HCT116 (cell line): ENCODE data around the gene TANGO6. TPM values are rescaled to one million over a fixed set of nuclear protein-coding genes. Genes with fewer than 3 reads are reported as not detected.
A peak's percentile ranks its signal among the peaks of the same experiment; 100 is the strongest.

ENCODE experiments used
- ATAC-seq: fragments of 200-7000 bp; cut with Tn5 transposase; 2 replicates; pipeline ENCODE4 v1.9.1; 2020; ENCODE audit warnings: mild to moderate bottlenecking, moderate library complexity
- BruUV-seq: library from RNA; stranded (reverse); fragments of 400-500 nt; replicated peaks from 2 replicates; lab custom pipeline; 2021; lab: Mats Ljungman, UMichigan
- CTCF ChIA-PET: fragments of 300-600 bp; sonication (Branson Sonifier 250); formaldehyde crosslinking; loops from one replicate; lab custom pipeline; 2021; ENCODE audit warnings: antibody characterized with exemption; lab: Charles Lee
- POLR2A ChIA-PET: fragments of 300-600, 350-600 bp; sonication (Branson Sonifier 250); formaldehyde crosslinking; loops from one replicate; lab custom pipeline; 2021; ENCODE audit warnings: antibody characterized with exemption; lab: Charles Lee
- RAD21 ChIA-PET, 2 experiments: fragments of 300-600 bp; sonication (Branson Sonifier 250); formaldehyde crosslinking; loops; one replicate each; lab custom pipeline; 2023; ENCODE audit warnings: low total read pairs in 2 of 2; ENCODE audit not compliant: uncharacterized antibody in 2 of 2, unreplicated experiment in 2 of 2, low non-redundant PET in 1 of 2; lab: Charles Lee
- DNase-seq: peaks from one replicate; pipeline ENCODE4 v3.0.0-alpha.2; 2010; ENCODE audit warnings: low read depth, low spot score
- H2AFZ ChIP-seq: fragments of 200-600 bp; shearing (Covaris generic), sonication (generic); 2 replicates; pipeline ENCODE4 v1.6.1; 2017; ENCODE audit warnings: low read depth, mixed run types, mixed read lengths, antibody characterized with exemption, low read length; ENCODE audit not compliant: poor library complexity, severe bottlenecking
- H3K27ac ChIP-seq: 2 replicates; pipeline ENCODE4 v1.5.1; 2012; ENCODE audit warnings: low read depth, low read length
- H3K27me3 ChIP-seq: fragments of 200-600 bp; sonication (generic); 2 replicates; pipeline ENCODE4 v1.6.1; 2016; ENCODE audit warnings: mixed run types, low read length, mixed read lengths; ENCODE audit not compliant: insufficient read depth
- H3K36me3 ChIP-seq, 2 experiments: fragments of 200-500 bp in 1 of 2; fragments of 200-600 bp in 1 of 2; sonication (Bioruptor generic) in 1 of 2; sonication (generic) in 1 of 2; 2 replicates each; pipeline versions ENCODE4 v1.5.1 to v1.6.1; 2014 to 2016; ENCODE audit warnings: low read length in 2 of 2, inconsistent platforms in 1 of 2, mixed read lengths in 1 of 2, mixed run types in 1 of 2; ENCODE audit not compliant: insufficient read depth in 2 of 2, control insufficient read depth in 1 of 2
- H3K4me1 ChIP-seq, 2 experiments: fragments of 200-600 bp in 1 of 2; sonication (generic) in 1 of 2; 2 replicates each; pipeline versions ENCODE4 v1.5.1 to v1.6.1; 2012 to 2017; ENCODE audit warnings: low read length in 2 of 2, inconsistent platforms in 1 of 2, mild to moderate bottlenecking in 1 of 2, mixed read lengths in 1 of 2, mixed run types in 1 of 2, moderate library complexity in 1 of 2; ENCODE audit not compliant: insufficient read depth in 2 of 2, control insufficient read depth in 1 of 2
- H3K4me2 ChIP-seq: fragments of 200-600 bp; sonication (generic); 2 replicates; pipeline ENCODE4 v1.6.1; 2017; ENCODE audit warnings: mixed run types, low read length, mixed read lengths
- H3K4me3 ChIP-seq, 2 experiments: fragments of 200-600 bp in 1 of 2; sonication (generic) in 1 of 2; replicated peaks in 1 of 2; 2 replicates each; pipeline ENCODE4 v1.5.1; 2011 to 2016; ENCODE audit warnings: low read length in 2 of 2, control low read depth in 1 of 2, low read depth in 1 of 2, mild to moderate bottlenecking in 1 of 2, mixed read lengths in 1 of 2, mixed run types in 1 of 2
- H3K79me2 ChIP-seq: fragments of 200-600 bp; sonication (generic); 2 replicates; pipeline ENCODE4 v1.6.1; 2017; ENCODE audit warnings: mild to moderate bottlenecking, mixed run types, low read length, moderate library complexity, mixed read lengths; ENCODE audit not compliant: insufficient read depth
- H3K9ac ChIP-seq: fragments of 200-600 bp; sonication (generic); 2 replicates; pipeline ENCODE4 v1.6.1; 2016; ENCODE audit warnings: low read length, mixed read lengths
- H3K9me2 ChIP-seq: fragments of 200-600 bp; sonication (generic), shearing (Covaris generic); 2 replicates; pipeline ENCODE4 v1.6.1; 2017; ENCODE audit warnings: mixed run types, mild to moderate bottlenecking, moderate library complexity; ENCODE audit not compliant: insufficient read depth
- H3K9me3 ChIP-seq, 2 experiments: fragments of 200-500 bp in 1 of 2; fragments of 200-600 bp in 1 of 2; sonication (Bioruptor generic) in 1 of 2; sonication (generic) in 1 of 2; 2 replicates each; pipeline ENCODE4 v1.6.1; 2014 to 2017; ENCODE audit warnings: low read length in 2 of 2, mixed read lengths in 2 of 2, inconsistent platforms in 1 of 2, low read depth in 1 of 2, mild to moderate bottlenecking in 1 of 2, mixed run types in 1 of 2, moderate library complexity in 1 of 2; ENCODE audit not compliant: control insufficient read depth in 1 of 2, insufficient read depth in 1 of 2
- H4K20me1 ChIP-seq: fragments of 200-600 bp; sonication (generic), shearing (Covaris generic); 2 replicates; pipeline ENCODE4 v1.6.1; 2017; ENCODE audit warnings: mixed run types, mild to moderate bottlenecking, moderate library complexity; ENCODE audit not compliant: insufficient read depth
- CTCF ChIP-seq, 3 experiments: fragments of 200-600 bp in 1 of 3; sonication (generic) in 1 of 3; IDR thresholded peaks in 2 of 3; conservative IDR thresholded peaks in 1 of 3; 2 replicates each; pipeline ENCODE4 v1.5.1; 2012 to 2017; ENCODE audit warnings: low read depth in 2 of 3, low read length in 2 of 3, antibody characterized with exemption in 1 of 3, borderline replicate concordance in 1 of 3, control low read depth in 1 of 3, mild to moderate bottlenecking in 1 of 3, mixed read lengths in 1 of 3, mixed run types in 1 of 3, moderate library complexity in 1 of 3; ENCODE audit not compliant: insufficient read depth in 1 of 3
- FOSL1 ChIP-seq: IDR thresholded peaks from 2 replicates; pipeline ENCODE4 v1.6.1; 2012; ENCODE audit warnings: low read depth
- JUND ChIP-seq: IDR thresholded peaks from 2 replicates; pipeline ENCODE4 v1.6.1; 2012
- MAX ChIP-seq: IDR thresholded peaks from 2 replicates; pipeline ENCODE4 v1.6.1; 2012
- REST ChIP-seq: IDR thresholded peaks from 2 replicates; pipeline ENCODE4 v1.6.1; 2012; ENCODE audit warnings: low read depth
- SP1 ChIP-seq: IDR thresholded peaks from 2 replicates; pipeline ENCODE4 v1.6.1; 2012; ENCODE audit warnings: low read depth
- TCF7L2 ChIP-seq: IDR thresholded peaks from 2 replicates; pipeline ENCODE4 v1.7.0; 2011; ENCODE audit warnings: borderline replicate concordance, inconsistent platforms; ENCODE audit not compliant: insufficient read depth, insufficient read length; ENCODE audit errors: extremely low read depth
- ZNF274 ChIP-seq: fragments of 200-500 bp; sonication (Bioruptor generic); IDR thresholded peaks from 2 replicates; pipeline ENCODE4 v1.6.1; 2014; ENCODE audit warnings: mild to moderate bottlenecking, low read depth, low read length, inconsistent platforms
- intact Hi-C: fragments of 100-400 bp; cut with micrococcal nuclease; formaldehyde crosslinking; loops from 2 replicates; pipeline ENCODE4 v1.10.0; 2022
- total RNA-seq: library from RNA; stranded (reverse); gene quantifications from one replicate; pipeline ENCODE4 v1.2.1, GENCODE V29; 2021; ENCODE audit not compliant: unreplicated experiment
- TF ChIP-seq, protein P1 (sequence below): IDR thresholded peaks from 2 replicates; pipeline ENCODE4 v1.6.1; 2011; ENCODE audit warnings: mild to moderate bottlenecking, low read length, moderate library complexity; ENCODE audit not compliant: insufficient replicate concordance; ENCODE audit errors: extremely low read depth

Gene TANGO6
- total RNA-seq, 1 experiment from 2014 or later, result 16.4 TPM

DNA sequence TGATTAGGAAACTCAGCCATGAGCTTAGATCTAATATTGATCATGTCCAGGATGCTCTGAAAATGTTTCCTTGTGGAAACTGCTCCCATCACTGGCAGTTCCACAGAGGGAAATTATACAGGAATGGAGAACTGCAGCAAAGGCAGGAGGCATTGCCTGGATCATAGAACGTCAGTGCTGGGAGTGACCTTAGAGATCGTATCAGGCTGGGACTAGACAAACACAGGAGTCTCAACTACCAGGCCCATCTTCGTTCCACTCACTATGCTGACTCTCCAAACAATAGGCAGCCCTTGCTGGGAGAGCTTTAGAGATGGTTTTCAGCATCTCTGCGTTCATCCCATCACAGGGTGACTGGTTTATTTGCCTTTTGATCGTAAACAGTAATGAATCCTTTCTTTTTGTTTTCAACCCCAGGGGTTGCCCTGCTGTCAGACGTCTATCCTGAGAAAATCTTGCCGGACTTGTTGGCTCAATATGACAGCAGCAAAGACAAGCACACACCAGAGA is 130.3 kb downstream of the TANGO6 start:
- Histone ChIP-seq H3K9me3 (no peaks in the 10 kb centered on the region), H3K36me3 (peaks cover 0 to 5% of the 10 kb centered on the region in 2 experiments; a peak in 1 of 4 replicates), H3K4me3 (no peak overlapping the region), H3K27me3 (no peaks in the 10 kb centered on the region), H4K20me1 (no peaks in the 10 kb centered on the region), H3K9me2 (no peaks in the 10 kb centered on the region), H2AFZ (no peak overlapping the region), H3K79me2 (no peaks in the 10 kb centered on the region), H3K4me1 (peaks cover 10 to 16% of the 10 kb centered on the region in 2 experiments; a peak in 3 of 4 replicates), H3K9ac (no peak overlapping the region), H3K4me2 (no peak overlapping the region), H3K27ac (no peak overlapping the region)
- RAD21 ChIA-PET, result no interaction called here
- intact Hi-C loops, result no loop called here
- DNase-seq (no peak), ATAC-seq (no peak)
- CTCF ChIA-PET, result no interaction called here
- no peak for TF ChIP-seq TCF7L2
- TF ChIP-seq ZNF274, result no peak
- BruUV-seq, result no TSS peak
- POLR2A ChIA-PET, result no interaction called here

DNA sequence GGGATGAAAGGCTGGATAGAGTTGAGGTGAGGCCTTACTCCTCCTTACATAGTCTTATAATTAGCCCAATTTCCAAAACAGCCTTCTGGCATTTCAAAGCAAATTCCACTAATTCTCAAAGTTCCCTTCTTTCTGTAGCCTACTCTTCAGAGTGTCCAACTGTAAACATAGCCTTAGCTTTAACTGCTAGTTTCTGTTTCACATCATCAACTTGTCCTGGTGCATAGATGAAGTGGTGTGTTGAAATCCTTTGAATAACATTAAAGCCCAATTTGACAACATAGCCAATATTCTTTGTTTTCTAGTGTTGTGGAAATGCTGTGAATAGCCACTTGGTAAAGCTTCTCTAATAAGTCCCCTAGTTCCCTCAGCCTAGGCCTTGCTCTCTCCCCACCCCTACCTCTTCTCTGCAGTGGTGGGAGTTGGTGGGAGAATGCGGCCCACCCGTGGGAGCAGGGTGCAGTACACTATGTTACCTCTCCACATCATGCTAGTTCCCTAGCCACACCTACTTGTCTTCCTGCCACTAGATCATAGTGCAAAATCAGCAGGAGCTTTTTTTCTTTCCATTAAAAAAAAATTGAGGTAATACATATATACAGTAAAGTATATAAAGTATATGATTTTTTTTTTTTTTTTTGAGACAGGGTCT is 135.1 kb downstream of the TANGO6 start:
- no peaks in the 10 kb centered on the region for H3K27me3 ChIP-seq
- ATAC-seq (no peak), DNase-seq (no peak)
- TSS peak; percentile 25 for BruUV-seq
- intact Hi-C loops, result no loop called here
- H3K36me3 ChIP-seq, result peaks cover 0 to 5% of the 10 kb centered on the region in 2 experiments; a peak in 1 of 4 replicates
- ChIA-PET CTCF (no interaction called here), RAD21 (interaction anchor here in 1 of 2 experiments (0.7 kb wide), 1 partner anchor 18 kb away, joined by 4 read pairs; no protein-coding TSS in a partner anchor), POLR2A (no interaction called here)
- no peak overlapping the region for H3K4me3 ChIP-seq
- no peak overlapping the region for H3K27ac ChIP-seq
- H4K20me1 ChIP-seq, result no peaks in the 10 kb centered on the region
- H3K9me3 ChIP-seq, result no peaks in the 10 kb centered on the region
- no peak overlapping the region for H2AFZ ChIP-seq
- no peaks in the 10 kb centered on the region for H3K9me2 ChIP-seq
- H3K79me2 ChIP-seq, result no peaks in the 10 kb centered on the region
- H3K4me1 ChIP-seq, result peaks cover 0 to 2% of the 10 kb centered on the region in 2 experiments; a peak in 1 of 4 replicates
- no peak overlapping the region for H3K4me2 ChIP-seq
- H3K9ac ChIP-seq, result no peak overlapping the region
- TF ChIP-seq TCF7L2 (no peak), MAX (no peak), REST (no peak), JUND (no peak), SP1 (no peak), FOSL1 (no peak), CTCF (IDR thresholded peaks at IDR 0.05 in 2 of 3, conservative IDR thresholded peaks at IDR 0.05 in 1 of 3; ENCODE audit: borderline replicate concordance in 1 of 3, insufficient read depth in 1 of 3, low read depth in 2 of 3, low read length in 2 of 3) (no peak), ZNF274 (no peak)
- TF ChIP-seq, protein P1, sequence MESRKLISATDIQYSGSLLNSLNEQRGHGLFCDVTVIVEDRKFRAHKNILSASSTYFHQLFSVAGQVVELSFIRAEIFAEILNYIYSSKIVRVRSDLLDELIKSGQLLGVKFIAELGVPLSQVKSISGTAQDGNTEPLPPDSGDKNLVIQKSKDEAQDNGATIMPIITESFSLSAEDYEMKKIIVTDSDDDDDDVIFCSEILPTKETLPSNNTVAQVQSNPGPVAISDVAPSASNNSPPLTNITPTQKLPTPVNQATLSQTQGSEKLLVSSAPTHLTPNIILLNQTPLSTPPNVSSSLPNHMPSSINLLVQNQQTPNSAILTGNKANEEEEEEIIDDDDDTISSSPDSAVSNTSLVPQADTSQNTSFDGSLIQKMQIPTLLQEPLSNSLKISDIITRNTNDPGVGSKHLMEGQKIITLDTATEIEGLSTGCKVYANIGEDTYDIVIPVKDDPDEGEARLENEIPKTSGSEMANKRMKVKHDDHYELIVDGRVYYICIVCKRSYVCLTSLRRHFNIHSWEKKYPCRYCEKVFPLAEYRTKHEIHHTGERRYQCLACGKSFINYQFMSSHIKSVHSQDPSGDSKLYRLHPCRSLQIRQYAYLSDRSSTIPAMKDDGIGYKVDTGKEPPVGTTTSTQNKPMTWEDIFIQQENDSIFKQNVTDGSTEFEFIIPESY, result no peak
